Inflammatory macrophage (primary cell): ENCODE results near the gene OR13C3.
"Not testable (repeated sequence)": the region's sequence is repeated elsewhere in the genome, so short reads cannot be mapped to it uniquely, and the experiment has no call there.

Source experiments
- DNase-seq, 2 donors: peaks; one replicate each; pipeline ENCODE4 v3.0.0-alpha.2; 2020 to 2022
- total RNA-seq, 18 experiments: gene quantifications; one replicate each; lab custom pipeline; 2026; ENCODE audit warnings: mixed read lengths in 6 of 18, inconsistent platforms in 2 of 18; lab: John Stamatoyannopoulos, UW

Gene OR13C3
- 0 to 0.13 (median 0) reads per million in 18 experiments for total RNA-seq

DNA sequence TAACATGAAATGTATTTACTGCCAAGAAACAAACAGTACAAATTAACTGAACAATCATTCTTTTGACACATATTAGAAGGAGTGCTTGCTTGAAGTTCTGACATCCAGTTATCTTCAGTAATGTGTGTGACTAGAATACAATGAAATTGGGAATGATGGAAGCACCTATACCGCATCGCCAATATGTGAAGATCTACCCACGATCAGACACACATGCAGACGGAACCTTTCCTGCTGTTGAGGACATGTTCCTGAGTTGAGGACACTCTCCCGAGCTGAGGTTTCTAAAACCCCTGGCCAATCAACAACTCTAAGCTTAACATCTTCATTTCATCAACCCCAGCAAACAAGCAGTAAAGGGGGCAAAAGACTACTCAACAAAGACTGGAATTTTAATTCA lies at the start of gene OR13C3:
TSS of gene OR13C3 (minus strand) at position 101 of the 400 bp plus-strand sequence. CDS start 133 bp downstream, outside the sequence.
- no peak for DNase-seq

DNA sequence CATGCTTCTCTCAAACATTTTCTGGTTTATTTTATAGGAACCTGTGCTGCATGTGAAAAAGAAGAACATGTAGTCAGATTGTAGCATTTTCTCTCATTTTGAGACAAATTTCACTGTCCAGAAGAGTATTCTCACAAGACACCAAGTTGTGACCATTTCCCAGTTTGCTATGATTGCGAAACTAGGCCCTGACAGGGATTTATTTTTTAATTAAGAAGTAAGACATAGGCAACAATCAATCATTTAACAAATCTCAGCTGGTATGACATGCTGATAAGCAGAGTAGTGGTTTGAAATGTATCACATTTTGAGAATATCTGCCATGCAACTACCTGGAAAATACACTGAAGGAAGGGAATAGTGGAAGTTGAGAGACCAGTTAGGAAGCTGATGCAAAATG lies 43.9 kb upstream of the OR13C3 start:
- DNase-seq, result no peak

DNA sequence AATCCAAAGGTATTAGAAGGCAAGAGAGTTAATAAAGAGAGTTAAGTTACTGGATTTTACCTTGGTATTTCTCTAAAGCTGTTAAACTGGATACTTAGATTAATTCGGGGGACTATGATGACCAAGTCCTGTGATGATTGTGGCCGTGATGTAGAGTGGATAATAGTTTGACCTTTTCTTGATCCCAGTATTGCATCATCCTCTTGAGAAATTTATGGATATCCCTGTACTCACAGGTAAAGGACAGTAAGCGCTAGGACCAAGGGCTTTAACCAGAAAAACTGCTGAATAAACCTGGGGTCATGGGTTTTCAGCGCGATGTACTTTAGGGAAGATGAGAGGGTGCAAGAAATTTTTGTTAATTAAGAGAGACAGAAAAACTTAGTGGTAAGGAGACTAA lies 40.6 kb upstream of the OR13C3 start:
- no peak for DNase-seq

DNA sequence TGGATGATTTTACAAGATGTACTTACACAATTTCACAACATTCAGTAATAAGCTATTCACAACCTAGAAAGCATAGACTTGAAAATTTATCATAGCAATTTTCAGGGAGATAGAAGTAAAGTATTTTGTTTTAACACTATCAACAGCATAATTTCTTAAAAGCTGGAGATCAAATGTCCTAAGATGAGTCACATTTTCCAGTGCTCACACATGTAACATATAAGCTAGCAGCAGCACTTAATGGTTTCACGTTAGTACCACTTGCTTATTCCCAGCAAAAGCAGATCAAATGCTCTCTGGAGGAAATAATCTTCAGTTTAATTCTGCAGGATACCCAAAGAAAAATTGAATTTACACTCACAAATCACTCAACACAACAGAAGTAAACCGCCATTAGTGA lies 38.8 kb upstream of the OR13C3 start:
- no peak for DNase-seq

DNA sequence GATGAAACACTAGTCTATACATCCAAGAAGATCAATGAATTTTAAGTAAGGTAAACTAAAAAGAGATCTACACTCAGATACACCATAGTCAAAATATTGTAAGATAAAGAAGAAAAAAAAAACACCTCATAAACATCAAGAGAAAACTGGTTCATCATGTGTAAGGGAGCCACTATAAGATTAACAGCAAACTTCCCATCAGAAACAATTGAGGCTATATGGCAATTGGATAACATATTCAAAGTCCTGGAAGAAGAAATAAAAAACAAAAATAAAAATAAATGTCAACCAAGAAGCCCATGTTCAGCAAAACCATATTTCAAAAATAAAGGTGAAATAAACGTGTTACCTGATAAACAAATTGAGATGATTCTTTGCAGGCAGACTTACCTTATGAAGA lies 36.0 kb upstream of the OR13C3 start:
- DNase-seq, result no peak

DNA sequence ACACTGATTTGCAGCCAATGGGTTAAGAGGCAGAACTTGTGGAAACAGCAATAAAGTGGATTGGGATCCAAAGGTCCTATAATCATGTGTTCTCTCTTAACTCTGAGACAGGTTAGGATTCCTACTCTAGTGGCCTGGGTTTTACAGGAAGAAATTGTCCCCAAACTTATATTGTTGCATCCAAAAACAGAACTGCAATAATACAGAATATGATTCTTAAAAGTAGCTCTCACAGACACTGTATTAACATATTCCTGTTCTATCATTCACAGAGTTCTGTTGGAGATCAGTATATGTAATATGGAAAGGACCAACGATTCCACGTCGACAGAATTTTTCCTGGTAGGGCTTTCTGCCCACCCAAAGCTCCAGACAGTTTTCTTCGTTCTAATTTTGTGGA lies 32.2 kb upstream of the OR13C3 start, which contains the start of gene OR13C8:
TSS of gene OR13C8 (plus strand) at position 301 of the 400 bp plus-strand sequence. CDS start at position 301, 0 bp downstream.
- DNase-seq, result no peak

DNA sequence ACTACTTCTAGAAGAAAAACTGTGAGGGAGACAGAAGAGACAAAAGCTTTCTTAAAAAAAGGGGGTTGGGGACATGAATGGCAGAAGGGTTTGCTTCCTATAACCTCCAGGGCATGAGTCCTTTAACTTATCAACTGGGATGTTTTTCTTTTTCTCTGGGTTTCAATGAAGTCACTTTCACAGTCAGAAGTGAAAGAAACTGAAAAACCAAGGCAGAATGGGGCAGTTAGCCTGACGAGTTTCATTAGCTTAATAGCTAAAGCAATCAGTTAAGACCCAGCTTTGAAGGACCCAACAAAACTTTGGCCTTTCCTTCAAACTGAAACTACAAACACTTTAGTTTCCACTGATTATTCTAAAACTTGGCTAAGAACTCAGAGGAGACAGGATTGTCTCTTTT lies 27.7 kb upstream of the OR13C3 start:
- no peak for DNase-seq

DNA sequence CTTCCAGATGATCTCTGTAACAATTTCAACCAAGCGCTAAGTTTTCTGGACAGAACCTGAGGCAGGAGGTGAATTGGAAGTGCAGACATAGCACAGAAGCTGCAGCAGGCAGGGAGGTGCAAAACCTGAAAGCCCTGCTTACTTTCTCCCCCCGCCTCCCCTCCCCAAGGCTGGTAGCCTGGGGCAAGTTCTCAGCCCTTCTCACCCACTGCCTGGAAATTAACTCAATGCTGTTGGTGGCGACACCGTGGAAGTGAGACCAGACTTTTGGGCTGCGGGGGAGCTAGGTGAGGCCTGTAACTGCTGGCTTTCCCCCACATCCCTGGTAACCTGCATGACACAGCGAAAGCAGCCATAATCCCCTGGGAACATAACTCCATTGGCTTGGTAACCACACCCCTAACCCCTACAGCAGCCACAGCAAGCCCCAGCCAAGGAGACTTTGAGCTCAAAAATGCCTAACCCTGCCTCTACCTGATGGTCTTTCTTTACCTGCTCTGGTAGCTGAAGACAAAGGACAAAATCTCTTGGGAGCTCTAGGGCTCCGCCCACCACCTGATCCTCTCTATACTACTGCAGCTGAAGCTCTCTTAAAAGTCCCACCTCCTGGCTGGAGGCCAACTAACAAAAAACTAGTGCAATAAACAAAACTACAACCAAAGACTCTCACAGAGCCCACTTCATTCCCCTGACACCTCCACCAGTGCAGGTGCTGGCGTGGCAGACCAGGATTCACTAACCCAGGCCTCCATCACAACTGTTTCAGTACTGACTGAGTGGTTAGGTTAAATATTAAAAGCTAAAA lies 20.4 kb upstream of the OR13C3 start:
- no peak for DNase-seq

DNA sequence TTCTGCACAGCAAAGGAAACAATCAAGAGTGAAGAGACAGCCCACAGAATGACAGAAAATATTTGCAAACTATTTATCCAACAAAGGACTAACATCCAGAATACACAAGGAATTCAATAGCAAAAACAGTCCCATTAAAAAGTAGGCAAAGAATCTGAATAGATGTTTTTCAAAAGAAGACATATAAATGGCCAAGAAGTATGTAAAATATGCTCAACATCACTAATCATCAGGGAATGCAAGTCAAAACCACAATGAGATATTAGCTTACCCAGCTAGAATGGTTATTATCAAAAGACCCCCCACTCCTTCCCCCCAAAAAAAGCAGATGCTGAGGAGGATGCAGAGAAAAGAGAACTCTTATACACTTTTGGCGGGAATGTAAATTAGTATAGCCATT lies 18.9 kb upstream of the OR13C3 start:
- DNase-seq, result no peak

DNA sequence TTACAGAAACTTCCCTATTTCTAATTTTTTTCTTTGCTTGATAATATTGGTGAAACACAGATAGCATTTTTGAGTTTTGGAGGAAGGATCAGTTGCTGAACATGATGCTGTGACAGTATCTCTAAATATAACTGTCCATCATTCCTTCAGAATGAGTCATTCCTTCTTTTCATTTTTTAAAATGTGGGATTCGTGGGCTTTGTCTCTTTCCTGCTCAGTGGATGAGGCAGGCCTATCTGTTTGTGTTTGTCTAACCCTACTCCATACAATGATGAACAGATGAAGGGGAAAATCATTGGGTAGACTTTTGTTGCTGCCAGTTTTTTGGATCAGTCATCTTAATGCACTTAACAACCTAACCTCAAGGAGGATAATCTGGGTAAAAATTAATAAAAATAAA lies 16.6 kb upstream of the OR13C3 start:
- no peak for DNase-seq

DNA sequence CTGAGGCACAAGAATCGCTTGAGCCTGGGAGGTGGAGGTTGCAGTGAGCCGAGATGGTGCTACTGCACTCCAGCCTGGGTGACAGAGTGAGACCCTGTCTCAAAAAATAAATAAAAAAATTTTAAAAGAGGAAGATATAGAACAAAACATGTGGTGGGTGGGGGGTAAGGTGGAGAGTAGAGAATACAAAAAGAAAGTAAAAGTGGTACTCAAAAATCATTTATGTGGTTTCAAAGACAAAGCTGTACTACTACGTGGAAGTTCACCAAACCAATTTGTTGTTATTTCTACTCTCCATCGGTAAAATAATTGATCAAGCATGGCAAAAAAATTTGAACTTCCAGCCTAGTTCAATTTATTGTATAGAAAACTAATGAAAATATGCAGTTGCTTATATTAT lies 8.0 kb upstream of the OR13C3 start:
- no peak for DNase-seq

DNA sequence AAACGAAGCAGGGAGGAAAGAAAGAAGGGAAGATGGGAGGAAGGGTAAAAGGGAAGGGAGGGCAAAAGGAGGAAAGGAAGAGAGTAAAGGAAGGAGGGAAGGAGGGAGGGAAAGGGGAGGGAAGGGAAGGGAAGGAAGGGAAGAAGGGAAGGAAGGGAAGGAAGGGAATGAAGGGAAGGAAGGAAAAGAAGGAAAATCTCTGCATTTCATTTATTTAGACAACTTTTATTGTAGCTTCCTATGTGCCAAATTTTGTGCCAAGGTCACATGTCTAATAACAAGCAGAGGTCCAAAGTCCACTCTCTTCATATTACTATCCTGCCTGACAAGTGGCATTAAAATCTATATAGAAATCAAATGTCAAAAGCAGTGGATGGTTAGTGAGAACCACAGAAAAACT lies 2.6 kb upstream of the OR13C3 start:
- no peak for DNase-seq

DNA sequence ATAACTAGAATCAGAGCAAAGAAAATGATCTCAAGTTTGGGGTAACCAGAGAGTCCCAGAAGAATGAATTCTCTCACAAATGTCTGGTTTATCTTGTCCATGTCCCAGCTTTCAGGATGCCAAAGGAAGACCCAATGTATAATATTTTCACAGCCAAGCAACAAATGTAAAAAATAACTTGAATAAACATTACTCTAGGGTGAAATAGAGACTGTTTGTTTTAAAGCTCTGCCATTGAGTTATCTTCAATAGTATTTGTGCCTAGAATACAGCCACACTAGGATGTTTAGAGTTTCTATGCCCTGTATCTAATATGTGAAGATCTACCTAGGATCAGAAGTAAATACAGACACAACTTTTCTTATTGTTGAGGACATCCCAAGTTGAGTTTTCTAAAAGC lies 9.5 kb downstream of the OR13C3 start, which contains the start of gene OR13C4:
TSS of gene OR13C4 (minus strand) at position 101 of the 400 bp plus-strand sequence. CDS start at position 101, 0 bp downstream.
- no peak for DNase-seq

DNA sequence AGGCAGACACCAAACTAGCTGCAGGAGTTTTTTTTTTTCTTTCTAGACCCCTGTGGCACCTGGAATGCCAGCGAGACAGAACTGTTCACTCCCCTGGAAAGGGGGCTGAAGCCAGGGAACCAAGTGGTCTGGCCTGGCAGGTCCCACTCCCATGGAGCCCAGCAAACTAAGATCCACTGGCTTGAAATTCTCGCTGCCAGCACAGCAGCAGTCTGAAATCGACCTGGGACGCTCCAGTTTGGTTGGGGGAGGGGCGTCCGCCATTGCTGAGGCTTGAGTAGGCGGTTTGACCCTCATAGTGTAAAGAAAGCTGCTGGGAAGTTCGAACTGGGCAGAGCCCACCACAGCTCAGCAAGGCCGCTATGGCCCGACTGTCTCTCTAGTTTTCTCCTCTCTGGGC lies 16.4 kb downstream of the OR13C3 start:
- not testable (repeated sequence) for DNase-seq

DNA sequence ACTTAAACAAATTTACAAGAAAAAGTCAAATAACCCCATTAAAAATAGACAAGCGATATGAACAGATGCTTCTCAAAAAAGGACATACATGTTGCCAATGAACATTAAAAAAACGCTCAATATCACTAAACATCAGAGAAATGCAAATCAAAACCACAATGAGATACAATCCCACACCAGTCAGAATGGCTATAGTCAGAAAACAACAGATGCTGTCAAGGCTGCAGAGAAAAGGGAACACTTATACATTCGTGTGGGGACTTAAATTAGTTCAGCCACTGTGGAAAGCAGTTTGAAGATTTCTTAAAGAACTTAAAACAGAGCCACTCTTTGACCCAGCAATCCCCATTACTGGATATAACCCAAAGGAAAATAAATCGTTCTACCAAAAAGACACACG lies 21.8 kb downstream of the OR13C3 start:
- no peak for DNase-seq

DNA sequence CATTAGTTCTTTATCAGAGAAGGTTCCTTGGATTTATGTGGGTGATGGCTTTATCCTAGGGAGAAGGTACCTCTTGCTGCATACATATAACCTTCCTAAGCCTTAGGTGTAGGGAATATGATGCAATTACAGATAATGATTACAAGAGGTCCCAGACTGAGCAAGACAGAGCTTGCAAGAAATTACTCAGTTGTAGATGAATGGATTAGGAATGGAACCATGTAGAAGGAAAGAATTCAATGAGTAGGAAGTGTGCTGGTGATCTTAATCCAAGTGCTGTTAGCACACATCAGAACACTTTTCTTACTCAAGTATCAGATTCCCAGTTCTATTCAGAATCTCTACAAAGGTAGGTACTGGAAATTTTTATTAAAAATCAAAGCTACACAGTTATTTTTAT lies 30.1 kb downstream of the OR13C3 start:
- no peak for DNase-seq

DNA sequence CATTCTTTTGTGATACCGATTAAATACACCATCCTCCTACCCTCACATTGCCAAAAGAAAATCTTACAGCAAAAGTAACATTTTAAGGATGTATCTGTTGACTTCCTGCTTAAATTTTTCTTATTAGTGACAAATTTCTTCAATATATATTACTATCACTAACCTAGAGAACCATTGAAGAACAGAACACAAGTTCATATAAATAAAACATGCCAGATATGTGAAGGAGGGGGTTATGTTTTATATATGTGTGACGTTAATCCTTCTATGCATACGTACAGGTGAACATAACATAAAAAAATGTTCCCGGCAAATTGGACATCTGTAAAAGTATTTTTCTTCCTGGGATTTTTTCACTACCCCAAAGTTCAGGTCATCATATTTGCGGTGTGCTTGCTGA lies 32.7 kb downstream of the OR13C3 start, which contains the start of gene OR13F1:
TSS of gene OR13F1 (plus strand) at position 301 of the 400 bp plus-strand sequence. CDS start at position 301, 0 bp downstream.
- DNase-seq, result no peak

DNA sequence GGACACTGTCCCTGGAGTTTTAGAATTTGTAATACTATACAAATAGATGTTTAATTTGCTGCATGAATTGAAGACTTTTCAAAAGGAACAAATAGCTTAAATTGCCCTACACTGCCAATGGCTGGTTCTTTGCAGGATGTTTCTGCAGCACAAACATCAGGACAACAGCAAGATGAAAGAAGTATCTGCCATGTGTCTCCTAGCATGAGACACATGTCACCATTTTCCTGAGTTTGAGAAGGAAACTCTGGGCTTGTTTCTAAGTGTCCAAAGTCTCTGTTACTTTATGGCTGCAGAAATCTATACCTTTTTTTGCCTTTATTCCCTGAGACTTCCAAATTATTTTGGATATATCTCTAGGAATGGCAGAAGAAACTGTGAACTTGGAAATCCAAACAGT lies 33.2 kb downstream of the OR13C3 start:
- DNase-seq, result no peak

DNA sequence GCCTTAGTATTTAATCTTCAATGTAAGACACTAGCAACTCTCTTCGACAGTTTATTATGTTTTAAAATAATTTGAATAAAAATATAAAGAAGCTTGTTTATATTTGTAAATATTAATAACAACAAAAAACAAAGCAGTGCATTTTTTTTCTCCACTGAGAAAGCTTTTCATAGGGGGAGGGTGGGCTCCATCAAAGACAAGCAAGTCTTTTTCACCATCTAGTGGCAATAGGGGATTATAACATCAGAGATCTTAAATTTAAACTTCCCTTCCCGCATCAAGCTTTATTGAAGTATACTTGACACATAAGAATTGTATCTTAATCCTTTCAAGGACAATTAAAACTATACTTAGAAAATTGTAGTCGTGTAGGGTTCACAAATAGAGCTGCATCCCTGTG lies 41.8 kb downstream of the OR13C3 start:
- DNase-seq, result no peak
